Measurements from ENCODE around the gene PREX1. TPM values are rescaled to one million over a fixed set of nuclear protein-coding genes. Genes with fewer than 3 reads are reported as not detected.

The PREX1 gene
- polyA plus RNA-seq, 1 of the 3 experiments (the other 2 are of a cell fraction) = 5.3 TPM

GRCh38 chr20:48615871-48616270, 211.9 kb downstream of the PREX1 start (continued):
- TF ChIP-seq USF2 (IDR thresholded peaks at IDR 0.05; ENCODE audit: borderline replicate concordance, low read depth, low read length) = no peak
- no peak for TF ChIP-seq RFX5 (IDR thresholded peaks at IDR 0.05; ENCODE audit: low read length)
- no peak for TF ChIP-seq TAF1 (IDR thresholded peaks at IDR 0.05; ENCODE audit: borderline replicate concordance, low read depth, low read length)
- TF ChIP-seq FOXM1 (IDR thresholded peaks at IDR 0.05; ENCODE audit: low read depth) = no peak
- TF ChIP-seq SIN3A (IDR thresholded peaks at IDR 0.05; ENCODE audit: borderline replicate concordance, low read depth, low read length) = no peak

- DNase-seq = no peak
- H3K4me2 ChIP-seq = no peak overlapping the region
- H3K79me2 ChIP-seq (ENCODE audit: insufficient read depth) = no peaks in the 10 kb centered on the region
- WGBS (ENCODE audit: low lambda C conversion rate) = 65% methylated on average over 12 of the region's 12 CpGs
- no peak overlapping the region for H2AFZ ChIP-seq (ENCODE audit: low read depth)
- no peaks in the 10 kb centered on the region for H3K9me3 ChIP-seq
- H4K20me1 ChIP-seq (ENCODE audit: insufficient read depth) = no peaks in the 10 kb centered on the region
- no peak overlapping the region for H3K4me3 ChIP-seq (ENCODE audit: low read depth in 2 of 2, low read length in 1 of 2)
- no peak overlapping the region for H3K27ac ChIP-seq (ENCODE audit: low read depth in 2 of 2, low read length in 1 of 2)
- no peak overlapping the region for H3K9ac ChIP-seq
- CTCF ChIA-PET = no interaction called here
- no peaks in the 10 kb centered on the region for H3K27me3 ChIP-seq (ENCODE audit: insufficient read depth)
- H3F3A ChIP-seq (replicated peaks; ENCODE audit: insufficient read depth) = no peaks in the 10 kb centered on the region
- TF ChIP-seq PBX3 (IDR thresholded peaks at IDR 0.05) = no peak
- no peak for TF ChIP-seq RFX5 (IDR thresholded peaks at IDR 0.05; ENCODE audit: low read length)
- TF ChIP-seq GATA2 (CRISPR knock-in tag; IDR thresholded peaks at IDR 0.05) = no peak
- TF ChIP-seq FOXM1 (IDR thresholded peaks at IDR 0.05; ENCODE audit: low read depth) = no peak
- no peak for TF ChIP-seq SIN3A (IDR thresholded peaks at IDR 0.05; ENCODE audit: borderline replicate concordance, low read depth, low read length)
- TF ChIP-seq YY1 (IDR thresholded peaks at IDR 0.05; ENCODE audit: low read depth) = no peak
- H3K36me3 ChIP-seq (replicated peaks in 1 of 2; ENCODE audit: control insufficient read depth in 1 of 2, insufficient read depth in 2 of 2, low read length in 1 of 2) = no peaks in the 10 kb centered on the region
- H3K9me2 ChIP-seq = no peaks in the 10 kb centered on the region
- POLR2A ChIA-PET = no interaction called here
- H3K4me1 ChIP-seq (ENCODE audit: control insufficient read depth in 1 of 2, insufficient read depth in 2 of 2, low read depth in 1 of 2, low read length in 1 of 2) = peaks cover 0 to 12% of the 10 kb centered on the region in 2 experiments; a peak in 1 of 4 replicates
Observed at GRCh38 chr20:48614593-48615274, 213.1 kb downstream of the PREX1 start.

GRCh38 chr20:48613926-48614325, 213.9 kb downstream of the PREX1 start:
- Histone ChIP-seq H4K20me1 (ENCODE audit: insufficient read depth) (no peaks in the 10 kb centered on the region), H2AFZ (ENCODE audit: low read depth) (no peak overlapping the region), H3K27me3 (ENCODE audit: insufficient read depth) (no peaks in the 10 kb centered on the region), H3K9me2 (no peaks in the 10 kb centered on the region), H3K36me3 (replicated peaks in 1 of 2; ENCODE audit: control insufficient read depth in 1 of 2, insufficient read depth in 2 of 2, low read length in 1 of 2) (no peaks in the 10 kb centered on the region), H3K9me3 (no peaks in the 10 kb centered on the region), H3K27ac (ENCODE audit: low read depth in 2 of 2, low read length in 1 of 2) (no peak overlapping the region), H3K4me2 (no peak overlapping the region), H3K9ac (no peak overlapping the region), H3K79me2 (ENCODE audit: insufficient read depth) (no peaks in the 10 kb centered on the region), H3F3A (replicated peaks; ENCODE audit: insufficient read depth) (no peaks in the 10 kb centered on the region), H3K4me1 (ENCODE audit: control insufficient read depth in 1 of 2, insufficient read depth in 2 of 2, low read depth in 1 of 2, low read length in 1 of 2) (peaks cover 0 to 6% of the 10 kb centered on the region in 2 experiments; a peak in 1 of 4 replicates), H3K4me3 (ENCODE audit: low read depth in 2 of 2, low read length in 1 of 2) (no peak overlapping the region)
- no peak for DNase-seq
- CTCF ChIA-PET = interaction anchor here (0.9 kb wide), 1 partner anchor 827 kb away, joined by 3 read pairs; no protein-coding TSS in a partner anchor
- WGBS (ENCODE audit: low lambda C conversion rate) = 26% methylated on average over 4 of the region's 4 CpGs
- POLR2A ChIA-PET = no interaction called here
- no peak for TF ChIP-seq FOSL2 (IDR thresholded peaks at IDR 0.05; ENCODE audit: borderline replicate concordance, low read depth)
- TF ChIP-seq CTCF (IDR thresholded peaks at IDR 0.05) = no peak
- TF ChIP-seq REST (IDR thresholded peaks at IDR 0.05; ENCODE audit: low read depth, low read length) = no peak
- no peak for TF ChIP-seq GATA2 (CRISPR knock-in tag; IDR thresholded peaks at IDR 0.05)
